ENCODE data around the gene GNG7.

Gene GNG7

DNA sequence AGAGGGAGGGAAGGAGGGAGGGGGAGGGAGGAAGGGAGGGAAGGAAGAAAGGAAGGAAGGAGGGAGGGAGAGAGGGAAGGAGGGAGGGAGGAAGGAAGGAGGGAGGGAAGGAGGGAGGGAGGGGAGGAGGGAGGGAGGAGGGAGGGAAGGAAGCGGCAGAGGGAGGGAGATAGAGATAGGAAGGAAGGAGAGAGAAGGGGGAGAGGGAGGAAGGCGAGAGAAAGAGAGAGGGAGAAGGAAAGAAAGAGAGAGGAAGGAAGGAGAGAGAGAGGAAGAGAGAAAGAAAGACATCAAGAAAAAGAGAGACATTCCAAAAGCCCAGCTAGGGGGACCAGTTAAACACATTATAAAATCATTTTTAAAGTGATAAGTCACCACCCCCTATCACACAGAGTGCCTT, 62.5 kb downstream of the GNG7 start:
- no peak for DNase-seq

- no peak for DNase-seq
These were observed 64.0 kb downstream of the GNG7 start for GRCh38 chr19:2638417-2638940.

DNA sequence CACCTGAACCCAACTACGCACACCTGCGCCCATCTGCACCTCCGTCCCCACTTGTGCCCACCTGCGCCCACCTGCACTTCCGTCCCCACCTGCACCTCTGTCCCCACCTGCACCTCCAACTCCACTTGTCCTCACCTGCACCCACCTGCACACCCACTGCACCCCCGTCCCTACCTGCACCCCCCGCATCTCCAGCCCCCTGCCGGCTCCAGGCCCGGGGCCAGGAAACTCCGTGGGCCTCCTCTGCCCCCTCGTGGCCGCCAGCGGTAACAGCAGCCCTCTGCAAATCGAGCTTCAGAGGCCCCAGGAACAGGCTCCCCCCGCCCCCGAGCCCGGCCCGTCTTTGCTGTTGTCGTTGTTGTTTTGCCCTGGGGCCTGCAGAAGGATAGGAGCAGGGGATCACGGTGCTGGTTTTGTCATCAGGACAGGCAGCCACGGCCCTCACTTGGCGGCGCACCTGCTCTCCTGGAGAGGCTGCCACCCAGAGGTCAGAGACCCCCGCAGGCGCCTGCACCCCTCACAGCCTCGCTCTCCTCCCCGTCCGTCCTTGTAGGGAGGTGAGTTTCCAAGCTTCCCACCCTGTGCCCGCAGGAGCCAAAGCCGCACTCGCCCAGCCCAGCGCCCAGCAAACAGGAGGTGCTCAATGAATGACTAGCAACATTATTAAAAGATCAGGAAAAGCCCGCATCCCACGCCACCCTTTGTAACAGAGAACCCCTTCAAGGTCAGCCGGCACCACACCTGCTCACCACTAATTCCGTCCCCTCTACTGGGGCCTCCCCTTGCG, 65.4 kb downstream of the GNG7 start:
- peak; percentile 78 for DNase-seq

- DNase-seq: no peak
These were observed 66.2 kb downstream of the GNG7 start for GRCh38 chr19:2636141-2636896.

- DNase-seq: no peak
These were observed 67.5 kb downstream of the GNG7 start for GRCh38 chr19:2634960-2635359.

DNA sequence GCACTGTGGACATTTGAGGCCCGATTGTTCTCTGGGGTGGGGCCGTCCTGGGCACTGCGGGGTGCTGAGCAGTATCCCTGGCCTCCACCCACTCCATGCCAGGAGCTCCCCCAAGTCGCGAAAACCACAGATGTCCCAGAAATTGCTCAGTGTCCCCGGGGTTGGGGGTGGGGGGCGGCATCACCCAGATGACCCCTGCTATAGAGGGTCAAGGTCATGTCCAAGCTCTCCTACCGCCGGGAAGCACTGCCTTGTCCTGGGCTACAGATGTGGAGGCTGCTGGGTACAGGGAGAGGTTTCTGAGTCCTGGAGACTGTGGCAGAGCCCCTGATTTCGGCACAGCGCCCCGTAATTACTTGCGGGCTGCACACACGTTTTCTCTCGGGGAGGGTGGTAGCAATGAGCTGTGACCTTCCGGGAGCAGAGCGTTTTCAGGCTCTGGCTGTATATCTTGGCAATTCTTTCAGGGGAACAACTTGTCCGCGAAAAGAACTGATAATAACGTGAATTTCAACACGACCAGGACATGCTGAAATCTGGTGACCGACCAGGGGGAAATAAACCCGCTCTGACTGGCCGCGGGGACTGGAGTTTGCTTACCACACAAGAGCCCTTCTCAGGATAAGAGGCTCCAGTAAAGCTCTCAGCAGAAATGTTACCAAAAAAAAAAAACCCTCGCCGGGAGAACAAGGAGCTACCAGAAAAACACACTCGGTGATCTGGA, 68.1 kb downstream of the GNG7 start:
- no peak for DNase-seq

DNA sequence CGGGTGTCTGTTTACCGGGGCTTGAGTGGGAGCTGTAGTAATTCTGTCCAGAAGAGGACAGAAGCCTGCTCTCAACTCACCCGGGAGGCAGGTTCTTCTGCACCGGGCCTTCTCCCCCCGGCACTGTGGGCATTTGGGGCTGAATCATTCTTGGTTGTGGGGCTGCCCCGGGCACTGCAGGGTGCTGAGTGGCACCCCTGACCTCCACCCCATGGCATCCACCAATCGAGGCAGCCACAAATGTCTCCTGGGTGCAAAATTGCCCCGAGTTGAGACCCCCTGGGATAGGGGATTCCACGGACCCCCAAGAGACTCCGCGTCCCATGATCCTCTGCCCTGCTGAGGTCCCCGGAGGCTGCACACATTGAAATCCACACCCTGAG, 68.8 kb downstream of the GNG7 start:
- no peak for DNase-seq

GRCh38 chr19:2631213-2631821, 71.2 kb downstream of the GNG7 start:
- no peak for DNase-seq

DNA sequence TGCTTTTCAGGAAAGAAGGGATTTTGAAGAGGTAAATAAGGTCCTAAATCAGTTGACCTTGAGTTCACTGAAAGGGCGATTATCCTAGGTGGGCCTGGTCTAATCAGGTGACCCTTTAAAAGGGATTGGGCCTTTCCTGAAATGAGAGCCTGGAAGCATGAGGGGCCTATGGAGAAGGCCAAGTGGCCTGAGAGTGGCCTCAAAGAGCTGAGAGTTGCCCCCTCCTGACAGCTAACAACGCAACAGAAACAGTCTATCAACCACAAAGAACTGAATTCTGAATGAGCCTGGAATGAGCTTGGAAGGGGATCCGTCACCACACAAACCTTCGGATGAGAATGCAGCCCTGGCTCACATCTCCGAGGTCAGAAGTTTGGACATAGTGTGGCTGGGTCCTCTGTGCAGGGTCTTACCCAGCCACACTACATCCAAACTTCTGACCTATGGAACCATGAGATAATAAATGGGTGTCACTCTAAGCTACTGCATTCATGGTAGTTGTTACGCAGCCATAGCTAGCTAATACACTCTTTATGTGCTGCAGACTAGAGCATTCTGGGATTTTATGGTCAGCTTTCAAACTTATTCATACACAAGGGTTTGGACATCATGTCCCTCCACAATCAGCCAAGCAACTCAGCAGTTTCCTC, 72.0 kb downstream of the GNG7 start:
- no peak for DNase-seq

GRCh38 chr19:2629491-2630351, 72.8 kb downstream of the GNG7 start:
- no peak for DNase-seq

GRCh38 chr19:2628597-2628996, 73.9 kb downstream of the GNG7 start:
- no peak for DNase-seq

DNA sequence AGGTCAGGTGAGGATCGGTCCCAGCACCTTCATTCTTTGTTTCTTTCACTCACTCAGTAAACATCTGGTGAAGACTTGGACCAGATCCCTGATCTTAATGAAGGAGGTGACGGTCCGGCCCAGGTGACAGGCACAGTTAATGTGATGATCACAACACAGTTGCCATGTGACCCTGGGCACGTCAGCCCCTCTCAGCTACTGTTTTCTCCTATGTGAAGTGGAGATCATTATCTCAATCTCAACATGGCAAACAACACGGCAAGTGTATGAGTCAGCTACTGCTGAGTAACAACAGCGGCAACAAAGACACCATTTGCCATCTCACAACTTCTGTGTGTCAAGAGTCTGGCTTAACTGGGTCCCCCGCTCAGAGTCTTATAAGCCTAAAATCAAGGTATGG, 74.6 kb downstream of the GNG7 start:
- DNase-seq: no peak

GRCh38 chr19:2627319-2627829, 75.1 kb downstream of the GNG7 start:
- DNase-seq: peak; percentile 67

DNA sequence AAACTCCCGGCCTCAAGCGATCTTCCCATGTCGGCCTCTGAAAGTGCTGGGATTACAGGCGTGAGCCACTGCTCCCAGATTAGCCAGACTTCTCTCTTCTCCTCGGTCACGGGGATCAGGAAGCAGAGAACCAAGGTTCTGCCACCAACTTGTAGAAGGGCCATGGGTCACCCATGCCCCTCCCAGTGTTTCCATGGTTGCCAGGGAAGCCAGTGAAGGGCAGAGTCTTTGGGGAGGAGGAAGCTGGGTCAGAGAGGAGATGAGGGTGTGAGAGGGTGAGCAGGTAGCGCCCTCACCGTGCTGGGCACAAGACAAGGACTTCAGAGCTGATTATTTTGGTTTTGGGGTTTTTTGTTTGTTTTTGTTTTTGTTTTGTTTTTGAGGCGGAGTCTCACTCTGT, 77.1 kb downstream of the GNG7 start:
- DNase-seq: no peak

DNA sequence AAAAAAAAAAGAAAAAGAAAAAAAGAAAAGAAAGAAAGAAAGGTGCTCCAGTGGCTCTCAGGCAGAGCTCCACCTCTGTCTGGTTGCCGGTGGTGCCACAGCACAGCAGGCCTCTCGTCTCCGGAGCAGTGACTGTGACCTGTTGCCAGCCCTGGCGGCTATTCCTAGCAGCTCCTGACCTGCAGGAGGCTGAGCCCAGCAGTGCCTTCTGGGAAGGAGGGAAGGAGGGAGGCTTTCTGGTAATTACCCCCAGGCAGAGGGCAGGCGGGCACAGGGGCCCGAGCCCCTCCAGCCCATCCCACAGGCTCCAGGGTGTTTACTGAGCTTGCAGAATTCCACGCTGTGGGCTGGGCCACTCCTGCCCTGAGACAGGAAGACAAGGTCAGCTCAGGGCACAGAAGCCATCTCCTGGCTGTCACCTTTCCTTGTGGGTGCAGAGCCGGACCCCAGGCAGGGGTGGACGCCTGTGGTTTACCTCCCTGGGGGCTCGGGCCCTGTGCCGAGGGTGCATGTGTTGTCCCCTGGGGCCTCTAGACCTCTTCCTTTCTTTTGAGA, 77.9 kb downstream of the GNG7 start:
- no peak for DNase-seq

DNA sequence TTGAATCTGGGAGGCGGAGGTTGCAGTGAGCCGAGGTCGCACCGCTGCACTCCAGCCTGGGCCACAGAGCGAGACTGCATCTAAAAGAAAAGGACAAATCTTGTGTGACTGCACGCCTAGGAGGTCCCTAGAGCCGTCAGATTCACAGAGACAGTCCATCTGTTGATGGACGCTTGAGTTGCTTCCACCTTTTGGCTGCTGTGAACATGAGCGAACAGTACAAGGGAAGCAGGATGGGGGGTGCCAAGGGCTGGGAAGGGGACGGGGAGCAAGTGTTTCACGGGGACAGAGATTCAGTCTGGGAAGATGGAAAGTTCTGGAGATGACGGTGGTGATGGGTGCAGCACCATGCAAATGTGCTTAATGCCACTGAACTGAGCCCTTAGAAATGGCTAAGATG, 78.7 kb downstream of the GNG7 start:
- no peak for DNase-seq

- DNase-seq: peak; percentile 44
These were observed 80.0 kb downstream of the GNG7 start for GRCh38 chr19:2622371-2622961.

DNA sequence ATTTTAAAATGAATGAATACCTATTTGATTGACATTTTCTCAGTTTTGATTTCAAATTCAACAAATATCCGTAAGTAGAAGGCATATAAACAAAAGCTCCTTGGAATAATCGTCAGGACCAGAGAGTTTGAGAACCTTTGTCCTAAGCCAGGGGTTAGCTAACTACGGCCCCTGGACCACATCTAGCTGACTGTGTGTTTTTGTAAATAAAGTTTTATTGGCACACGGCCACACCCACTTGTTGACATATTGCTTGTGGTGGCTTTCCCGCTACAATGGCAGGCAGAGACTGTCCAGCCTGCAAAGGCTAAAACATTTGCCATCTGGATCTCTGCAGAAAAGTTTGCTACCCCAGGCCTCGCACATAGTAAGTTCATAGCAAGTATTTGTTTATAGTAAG, 83.4 kb downstream of the GNG7 start:
- DNase-seq: no peak

DNA sequence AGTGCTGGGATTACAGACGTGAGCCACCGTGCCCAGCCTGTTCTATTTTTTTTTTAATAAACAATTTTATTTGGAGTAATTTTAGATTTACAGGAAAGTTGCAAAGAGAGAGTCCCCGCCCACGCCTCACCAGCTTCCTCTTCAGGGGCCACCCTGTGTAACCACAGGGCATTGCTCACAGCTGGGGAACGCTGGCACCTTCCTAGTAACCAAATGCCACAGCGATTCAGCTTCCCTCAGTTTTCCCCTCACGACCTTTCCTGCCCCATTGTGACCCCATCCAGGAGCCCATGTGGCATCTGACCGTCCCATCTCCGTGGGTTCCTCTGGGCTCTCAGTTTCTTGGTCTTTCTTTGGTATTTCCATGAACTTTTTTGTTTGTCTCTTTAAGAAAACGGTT, 83.9 kb downstream of the GNG7 start:
- DNase-seq: peak; percentile 85

GRCh38 chr19:2617393-2618165, 84.9 kb downstream of the GNG7 start:
- DNase-seq: no peak
